ENCODE data around the gene TRIM43B.
"Not testable (repeated sequence)": the region's sequence is repeated elsewhere in the genome, so short reads cannot be mapped to it uniquely, and the experiment has no call there.

TRIM43B gene

DNA sequence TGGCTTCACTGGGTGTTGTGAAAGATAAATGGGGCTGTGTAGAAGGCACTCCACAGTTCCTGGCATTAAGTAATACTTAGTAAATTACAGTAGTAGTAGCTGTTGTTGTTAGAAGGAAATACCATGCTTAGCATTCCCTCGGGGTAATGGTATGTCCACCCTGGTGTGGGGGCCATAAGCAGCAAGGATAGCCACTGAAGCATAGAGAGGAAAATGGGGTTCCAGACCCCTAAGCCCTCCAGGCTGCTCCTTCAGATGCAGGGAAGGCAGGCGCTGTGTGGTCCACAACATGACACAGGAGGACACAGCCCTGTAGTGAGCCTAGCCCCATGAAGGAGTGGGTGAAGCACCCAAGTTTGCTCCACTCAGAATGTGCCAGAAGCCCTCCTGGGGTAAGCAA is 50.6 kb downstream of the TRIM43B start:
- DNase-seq (ENCODE audit: low spot score): not testable (repeated sequence)

DNA sequence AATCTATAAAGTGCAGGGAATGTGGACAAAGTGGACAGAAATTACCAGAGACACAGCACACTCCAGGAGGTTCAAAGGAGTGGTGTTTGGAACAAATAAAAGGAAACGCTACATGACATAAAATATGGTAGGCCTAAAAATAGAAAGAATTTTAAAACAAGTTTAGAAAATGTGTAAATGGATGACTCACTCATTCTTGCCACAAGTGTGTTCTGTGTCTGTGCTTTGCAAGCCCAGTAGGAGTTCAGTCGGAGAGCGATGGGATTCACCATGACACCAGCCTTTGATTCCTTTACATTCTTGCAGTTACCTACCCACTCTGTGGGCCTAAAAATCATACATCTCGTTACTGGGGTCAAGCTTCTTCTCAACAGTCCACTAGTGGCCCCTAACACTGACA is 51.2 kb downstream of the TRIM43B start:
- DNase-seq (ENCODE audit: low spot score): not testable (repeated sequence)

DNA sequence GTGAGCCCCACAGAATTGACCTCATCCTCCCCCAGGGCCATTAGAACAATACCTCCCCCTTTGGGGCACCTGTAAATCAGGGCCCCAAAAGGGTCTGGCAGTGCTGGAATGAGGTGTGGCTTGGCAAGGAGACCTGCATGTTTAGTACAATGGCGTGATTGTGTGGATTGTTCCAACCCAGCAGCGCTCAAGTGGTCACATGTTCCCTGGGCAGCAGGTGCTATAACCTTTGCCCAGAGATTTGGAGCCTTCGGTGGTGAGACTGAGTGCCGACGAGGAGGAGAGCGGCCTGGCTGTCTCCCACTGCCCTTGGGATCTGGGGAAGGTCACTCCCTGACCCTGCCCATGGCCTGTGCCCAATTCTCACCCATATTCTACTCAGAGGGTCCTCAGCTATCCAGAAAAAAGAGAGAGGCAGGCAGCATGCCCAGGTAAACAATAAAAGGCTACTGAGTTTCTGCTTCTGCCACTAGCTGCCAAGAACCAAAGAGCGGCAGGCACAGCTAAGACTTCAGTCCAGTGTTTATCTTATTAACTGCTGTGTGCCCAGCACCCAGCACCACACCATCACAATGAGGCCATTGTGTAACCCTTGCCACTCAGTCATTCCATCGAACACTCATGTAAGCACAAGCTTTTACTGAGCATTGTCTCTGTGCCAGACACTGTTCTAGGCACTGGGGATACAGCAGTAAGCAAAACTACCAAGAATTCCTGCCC is 54.6 kb downstream of the TRIM43B start:
- not testable (repeated sequence) for DNase-seq (ENCODE audit: low spot score)

DNA sequence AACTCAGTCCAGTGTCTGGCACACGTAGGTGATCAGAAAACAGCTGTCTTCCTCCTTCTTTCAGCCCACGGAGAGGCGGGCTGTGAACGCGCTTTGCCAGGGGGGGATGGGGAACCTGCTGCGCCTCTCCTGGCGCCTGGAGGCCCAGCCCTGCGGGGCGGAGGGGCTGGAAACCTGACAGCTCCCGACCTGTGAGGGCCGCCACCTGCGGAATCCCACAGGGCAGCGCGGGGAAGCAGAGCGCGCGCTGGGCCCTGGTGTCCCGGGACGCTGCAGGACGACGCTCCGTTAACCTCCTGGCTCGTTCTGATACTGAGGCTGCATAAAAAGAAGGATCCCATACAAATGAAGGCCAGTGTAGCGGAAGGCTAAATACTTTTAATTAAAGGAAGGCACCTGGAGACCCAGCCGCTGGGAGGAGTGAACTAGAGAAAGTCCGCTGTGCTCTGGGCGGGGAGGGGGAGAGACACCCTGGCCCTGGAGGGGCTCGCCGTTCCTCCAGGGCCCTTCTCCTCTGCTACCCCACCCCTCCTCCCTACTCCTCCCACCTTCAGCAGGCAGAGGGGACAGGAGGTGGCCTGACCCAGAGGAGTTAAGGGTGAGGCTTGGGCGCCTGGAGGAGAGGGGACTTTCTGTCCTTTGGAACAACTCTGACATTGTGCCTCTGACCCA is 57.2 kb downstream of the TRIM43B start:
- not testable (repeated sequence) for DNase-seq (ENCODE audit: low spot score)

All from AG08395 (cell line).